ENCODE results near the gene RNF152.
"Not testable (repeated sequence)": the region's sequence is repeated elsewhere in the genome, so short reads cannot be mapped to it uniquely, and the experiment has no call there.

The RNF152 gene

GRCh38 chr18:61815885-61816470 is 76.8 kb downstream of the RNF152 start:
- DNase-seq, result no peak

- DNase-seq, result no peak
These were observed 84.5 kb downstream of the RNF152 start for GRCh38 chr18:61808286-61808685.

- no peak for DNase-seq
These were observed 89.4 kb downstream of the RNF152 start for GRCh38 chr18:61803393-61803792.

GRCh38 chr18:61797696-61798590 is 94.9 kb downstream of the RNF152 start:
- no peak for DNase-seq

GRCh38 chr18:61791031-61791430 is 101.8 kb downstream of the RNF152 start:
- no peak for DNase-seq

- not testable (repeated sequence) for DNase-seq
These were observed 105.7 kb downstream of the RNF152 start for GRCh38 chr18:61787011-61787670.

GRCh38 chr18:61785588-61785987 is 107.2 kb downstream of the RNF152 start:
- no peak for DNase-seq

GRCh38 chr18:61784834-61785233 is 108.0 kb downstream of the RNF152 start:
- DNase-seq, result no peak

GRCh38 chr18:61782545-61782944 is 110.3 kb downstream of the RNF152 start:
- DNase-seq, result no peak

GRCh38 chr18:61776201-61776600 is 116.6 kb downstream of the RNF152 start:
- DNase-seq, result not testable (repeated sequence)

GRCh38 chr18:61774846-61775245 is 118.0 kb downstream of the RNF152 start:
- DNase-seq, result no peak

- DNase-seq, result no peak
These were observed 120.4 kb downstream of the RNF152 start for GRCh38 chr18:61772293-61772848.

GRCh38 chr18:61771861-61772260 is 120.9 kb downstream of the RNF152 start:
- DNase-seq, result no peak

- DNase-seq, result no peak
These were observed 122.5 kb downstream of the RNF152 start for GRCh38 chr18:61770279-61770678.

GRCh38 chr18:61766266-61766884 is 126.4 kb downstream of the RNF152 start:
- DNase-seq, result no peak

- no peak for DNase-seq
These were observed 127.7 kb downstream of the RNF152 start for GRCh38 chr18:61765097-61765496.

GRCh38 chr18:61764381-61764780 is 128.4 kb downstream of the RNF152 start:
- no peak for DNase-seq

- DNase-seq, result no peak
These were observed 130.9 kb downstream of the RNF152 start for GRCh38 chr18:61761875-61762274.

Measured in activated gamma-delta T cell (primary cell).